Effector CD4-positive, alpha-beta T cell (primary cell): ENCODE results near the gene QSER1.
"Not testable (repeated sequence)": the region's sequence is repeated elsewhere in the genome, so short reads cannot be mapped to it uniquely, and the experiment has no call there.

Experiments
- DNase-seq: peaks from one replicate; pipeline ENCODE4 v3.0.0-alpha.2; 2020
- total RNA-seq: gene quantifications from one replicate; lab custom pipeline; 2026; lab: John Stamatoyannopoulos, UW

QSER1 gene
- total RNA-seq = 33.6 reads per million, percentile 59 among the genes with 10 or more reads in this experiment

GRCh38 chr11:32892355-32893092, at the start of gene QSER1:
Gene QSER1 (plus strand): TSS chr11:32892811. CDS start chr11:32893126, 315 bp downstream.
- DNase-seq = peak; percentile 57

GRCh38 chr11:32843544-32843943, 49.1 kb upstream of the QSER1 start:
- no peak for DNase-seq

GRCh38 chr11:32847511-32847910, 45.1 kb upstream of the QSER1 start:
- no peak for DNase-seq

DNA sequence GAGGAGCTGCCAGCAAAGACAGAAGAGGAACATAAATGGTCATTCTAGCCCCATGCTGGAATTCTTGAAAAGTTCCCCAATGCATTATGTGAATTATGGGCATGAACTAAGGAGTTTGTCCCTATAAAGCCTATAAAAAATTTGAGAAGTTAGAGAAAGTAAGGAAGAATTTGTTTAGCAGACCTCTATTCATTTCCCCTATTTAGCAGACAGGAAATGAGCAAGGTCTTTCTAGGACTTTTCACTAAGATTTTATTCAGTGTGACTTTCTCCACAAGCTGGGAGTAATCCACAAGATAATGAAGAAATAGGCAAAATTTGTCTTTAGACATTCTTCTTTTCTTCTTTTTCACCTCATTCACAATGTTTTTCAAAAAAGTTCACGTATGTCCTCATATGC, 42.9 kb upstream of the QSER1 start:
- no peak for DNase-seq

- no peak for DNase-seq
Measured at GRCh38 chr11:32851251-32851650, 41.4 kb upstream of the QSER1 start.

- no peak for DNase-seq
Measured at GRCh38 chr11:32852207-32852606, 40.4 kb upstream of the QSER1 start.

DNA sequence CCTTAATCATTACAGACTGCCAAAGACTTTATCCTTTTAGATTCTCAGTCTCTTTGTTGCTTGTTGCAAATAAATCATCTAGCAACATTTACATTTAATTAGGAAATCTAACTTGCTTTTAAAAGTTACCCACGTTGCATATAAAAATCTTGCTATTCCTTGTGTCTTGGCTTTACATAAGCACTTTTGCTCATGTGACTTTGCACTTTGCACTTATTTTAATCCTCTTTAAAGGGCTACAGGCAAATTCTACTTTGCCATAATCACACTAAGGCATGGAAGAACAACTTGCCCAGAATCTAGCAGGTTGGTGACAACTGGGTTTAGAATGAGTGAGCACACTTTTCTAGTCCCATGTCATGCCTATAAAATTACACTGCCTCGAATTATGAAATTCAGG, 37.0 kb upstream of the QSER1 start:
- no peak for DNase-seq

GRCh38 chr11:32858731-32859130, 33.9 kb upstream of the QSER1 start:
- DNase-seq = no peak

DNA sequence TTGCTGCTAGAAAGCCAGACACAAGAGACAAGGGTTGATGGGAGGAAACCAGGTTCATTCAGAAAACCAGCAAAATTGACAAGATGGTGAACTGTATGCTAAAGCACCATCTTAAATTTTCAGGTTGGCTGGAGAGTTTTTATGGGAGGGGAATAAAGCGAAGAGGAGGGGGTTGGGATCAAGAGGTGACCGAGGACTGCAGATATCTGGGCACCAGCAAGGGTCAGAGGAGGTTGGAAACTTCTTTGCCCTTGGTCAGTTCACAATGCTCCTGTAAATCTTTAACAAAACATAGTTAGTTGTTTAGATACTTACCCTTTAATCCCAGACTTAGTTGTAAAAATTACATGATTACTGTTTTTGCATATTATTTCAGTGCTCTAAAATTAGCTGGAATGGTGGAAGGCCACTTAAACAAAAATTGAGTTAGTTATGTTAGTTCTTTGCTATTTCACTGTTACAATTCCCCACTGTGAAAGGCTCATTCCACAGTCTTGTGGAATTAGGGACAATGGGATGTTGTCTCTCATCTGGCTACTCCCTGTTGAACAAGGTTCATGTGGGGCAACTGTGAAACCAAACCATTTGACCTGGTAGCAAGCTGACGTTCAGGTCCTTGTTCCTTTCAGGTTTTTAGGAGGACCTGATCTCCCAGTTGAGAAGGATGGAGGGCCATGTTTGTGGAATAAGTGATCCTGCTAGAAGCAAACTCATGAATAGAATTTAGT, 30.6 kb upstream of the QSER1 start:
- no peak for DNase-seq

DNA sequence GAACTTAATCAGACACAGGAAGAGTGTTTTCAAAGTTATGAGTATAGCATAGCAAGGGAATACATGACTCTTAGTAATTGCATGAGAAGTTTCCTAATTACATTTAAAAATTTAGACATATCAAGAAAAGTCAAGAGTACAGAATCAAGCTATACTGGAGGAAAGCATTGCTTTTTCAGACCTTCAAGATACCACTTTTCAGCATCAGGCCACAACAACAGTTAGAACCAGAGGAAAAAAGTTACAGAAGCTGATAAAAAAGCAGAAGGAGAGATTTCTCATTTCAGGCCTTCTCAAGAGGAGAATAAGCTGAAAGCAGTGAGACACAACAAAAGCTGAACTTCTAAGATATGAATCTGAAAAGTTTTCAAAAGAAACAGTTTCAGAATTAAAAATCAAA, 28.1 kb upstream of the QSER1 start:
- no peak for DNase-seq

DNA sequence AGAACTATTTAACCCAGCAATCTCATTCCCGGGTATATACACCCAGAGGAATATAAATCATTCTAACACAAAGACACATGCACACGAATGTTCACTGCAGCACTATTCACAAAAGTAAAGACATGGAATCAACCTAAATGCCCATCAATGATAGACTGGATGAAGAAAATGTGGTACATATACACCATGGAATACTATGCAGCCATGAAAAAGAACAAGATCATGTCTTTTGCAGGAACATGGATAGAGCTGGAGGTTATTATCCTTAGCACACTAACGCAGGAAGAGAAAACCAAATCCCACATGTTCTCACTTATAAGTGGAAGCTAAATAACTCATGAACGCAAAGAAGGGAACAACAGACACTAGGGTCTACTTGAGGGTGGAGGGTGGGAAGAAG, 23.9 kb upstream of the QSER1 start:
- DNase-seq = not testable (repeated sequence)

- peak; percentile 15 for DNase-seq
Measured at GRCh38 chr11:32870676-32871075, 21.9 kb upstream of the QSER1 start.

DNA sequence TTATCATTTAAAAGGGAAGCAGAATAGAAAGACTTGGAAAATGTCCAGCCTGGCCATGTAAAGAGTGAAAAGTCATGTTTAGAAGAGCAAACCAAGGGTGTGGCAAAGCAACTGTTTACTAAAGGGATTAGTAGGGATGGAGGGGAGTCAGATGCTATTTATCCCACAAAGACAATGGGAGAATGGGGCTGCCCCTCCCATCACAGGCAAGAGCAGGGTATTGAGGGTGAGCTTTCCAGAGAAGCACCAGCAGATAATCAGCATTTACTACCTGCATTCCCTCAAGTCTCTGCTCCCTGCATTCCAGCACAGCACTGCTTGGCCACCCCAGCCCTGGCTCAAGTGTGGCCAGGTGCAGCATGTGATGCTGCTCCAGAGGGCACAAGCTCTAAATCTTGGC, 18.5 kb upstream of the QSER1 start:
- DNase-seq = no peak

GRCh38 chr11:32881286-32881685, 11.3 kb upstream of the QSER1 start:
- no peak for DNase-seq

DNA sequence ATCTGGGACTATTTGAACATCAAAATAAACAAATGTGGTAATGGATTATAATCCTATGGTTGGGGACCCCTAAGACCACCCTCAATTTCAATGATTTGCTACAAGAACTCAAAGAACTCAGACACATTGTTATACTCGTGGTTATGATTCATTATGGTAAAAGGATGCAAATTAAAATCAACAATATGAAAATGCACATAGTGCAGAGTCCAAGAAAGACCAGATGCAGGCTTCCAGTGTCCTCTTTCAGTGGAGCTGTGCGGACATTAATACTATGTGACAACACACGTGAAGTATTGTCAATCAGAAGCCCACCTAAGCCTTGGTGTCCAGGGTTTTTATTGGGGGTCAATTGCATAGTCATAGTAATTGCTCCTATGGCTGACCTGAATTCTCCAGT, 9.2 kb upstream of the QSER1 start:
- DNase-seq = no peak

- no peak for DNase-seq
Measured at GRCh38 chr11:32884023-32884422, 8.6 kb upstream of the QSER1 start.

DNA sequence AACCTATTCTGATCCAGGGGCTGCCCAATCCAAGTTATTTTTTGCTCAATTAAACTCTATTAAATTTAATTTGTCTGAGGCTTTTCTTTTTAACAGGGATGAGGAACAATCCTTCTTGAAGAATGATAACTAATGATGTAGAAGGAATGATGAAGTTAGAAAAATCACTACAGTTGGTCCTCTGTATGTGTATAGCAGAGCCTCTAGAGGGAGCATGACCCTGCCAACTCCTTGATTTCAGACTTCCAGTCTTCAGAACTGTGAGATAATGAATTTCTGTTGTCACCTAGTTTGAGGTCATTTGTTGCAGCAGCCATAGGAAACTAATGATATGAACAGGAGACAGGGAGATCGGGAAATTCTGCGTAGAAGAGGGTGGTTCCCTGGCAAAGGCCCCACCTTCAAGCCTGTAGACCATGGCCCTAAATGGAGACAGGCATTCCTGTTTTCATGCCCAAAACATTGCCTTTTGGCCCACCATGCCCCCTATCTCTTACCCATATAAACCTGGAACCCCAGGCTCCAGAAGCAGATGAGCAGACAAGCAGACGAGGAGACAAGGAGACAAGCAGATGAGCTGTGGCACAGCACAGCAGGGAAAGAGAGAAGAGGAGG, 7.7 kb upstream of the QSER1 start:
- DNase-seq = no peak

GRCh38 chr11:32885556-32885955, 7.1 kb upstream of the QSER1 start:
- DNase-seq = no peak

GRCh38 chr11:32886180-32886579, 6.4 kb upstream of the QSER1 start:
- DNase-seq = no peak

DNA sequence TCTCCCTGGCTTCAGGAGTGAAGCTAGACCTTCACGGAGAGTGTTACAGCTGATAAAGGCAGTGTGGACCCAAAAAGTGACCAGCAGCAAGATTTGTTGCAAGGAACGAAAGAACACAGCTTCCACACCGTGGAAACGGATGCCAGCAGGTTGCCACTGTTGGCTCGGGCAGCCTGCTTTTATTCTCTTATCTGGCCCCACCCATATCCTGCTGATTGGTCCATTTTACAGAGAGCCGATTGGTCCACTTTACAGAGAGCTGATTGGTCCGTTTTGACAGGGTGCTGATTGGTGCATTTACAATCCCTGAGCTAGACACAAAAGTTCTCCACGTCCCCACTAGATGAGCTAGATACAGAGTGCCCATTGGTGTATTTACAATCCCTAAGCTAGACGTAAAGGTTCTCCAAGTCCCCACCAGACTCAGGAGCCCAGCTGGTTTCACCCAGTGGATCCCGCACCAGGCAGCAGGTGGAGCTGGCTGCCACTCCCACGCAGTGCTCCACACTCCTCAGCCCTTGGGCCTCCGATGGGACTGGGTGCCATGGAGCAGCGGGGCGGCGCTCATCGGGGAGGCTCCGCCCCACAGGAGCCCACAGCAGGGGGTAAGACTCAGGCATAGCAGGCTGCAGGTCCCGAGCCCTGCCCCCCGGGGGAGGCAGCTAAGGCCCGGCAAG, 4.8 kb upstream of the QSER1 start:
- not testable (repeated sequence) for DNase-seq

- DNase-seq = not testable (repeated sequence)
Measured at GRCh38 chr11:32888384-32888710, 4.3 kb upstream of the QSER1 start.

DNA sequence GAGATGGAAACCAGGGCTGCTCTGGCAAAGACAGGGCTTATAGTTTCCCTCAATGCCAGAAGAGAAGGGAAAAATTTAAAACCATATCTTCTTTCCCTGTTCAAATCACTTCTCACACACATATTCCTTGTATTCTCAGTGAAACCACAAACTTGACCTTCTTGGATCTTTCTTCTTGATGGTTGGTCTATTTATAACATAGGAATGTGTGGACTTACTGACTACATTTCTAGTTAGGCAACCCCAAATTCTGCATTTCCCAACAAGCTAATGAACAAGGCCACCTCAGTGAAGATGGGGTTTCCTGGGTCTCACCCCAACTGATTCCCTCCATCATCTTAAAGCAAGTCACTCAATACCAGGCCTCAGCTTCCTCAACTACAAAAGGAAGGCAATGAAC, 3.8 kb upstream of the QSER1 start:
- DNase-seq = no peak
